ENCODE measurements around the gene CEACAM8.

CEACAM8 gene

GRCh38 chr19:42547929-42548328 is 46.8 kb downstream of the CEACAM8 start:
- H3K36me3 ChIP-seq (ENCODE audit: control insufficient read depth, low read length) = no peaks in the 10 kb centered on the region
- TF ChIP-seq CTCF (IDR thresholded peaks at IDR 0.05; ENCODE audit: low read depth, low read length, poor library complexity, severe bottlenecking) (no peak), EZH2phosphoT487 (IDR thresholded peaks at IDR 0.05; ENCODE audit: borderline replicate concordance, low read length) (no peak)
- no peaks in the 10 kb centered on the region for H3F3A ChIP-seq (ENCODE audit: control insufficient read depth, insufficient read depth)
- no peaks in the 10 kb centered on the region; the same call in 1 of the 2 replicates for H3K9me3 ChIP-seq (ENCODE audit: control insufficient read depth, insufficient read depth, low read length)
- H3K4me2 ChIP-seq (ENCODE audit: low read length) = no peak overlapping the region
- no peaks in the 10 kb centered on the region for H3K79me2 ChIP-seq (ENCODE audit: control insufficient read depth, low read length)
- peaks cover 11% of the 10 kb centered on the region for H3K4me1 ChIP-seq (ENCODE audit: control insufficient read depth, low read length)
- no peaks in the 10 kb centered on the region for H3K9me2 ChIP-seq (replicated peaks; ENCODE audit: control insufficient read depth, low read length)
- H3K27me3 ChIP-seq (ENCODE audit: control insufficient read depth, low read length) = no peaks in the 10 kb centered on the region
- no peak overlapping the region for H3K27ac ChIP-seq (ENCODE audit: low read depth, low read length)
- no peaks in the 10 kb centered on the region for H4K20me1 ChIP-seq (ENCODE audit: control insufficient read depth, insufficient read depth, low read depth, low read length)
- H3K4me3 ChIP-seq (ENCODE audit: low read length) = no peak overlapping the region

- H3K4me1 ChIP-seq (ENCODE audit: control insufficient read depth, low read length) = peaks cover 11% of the 10 kb centered on the region
- H3K4me2 ChIP-seq (ENCODE audit: low read length) = no peak overlapping the region
- no peaks in the 10 kb centered on the region for H3K9me2 ChIP-seq (replicated peaks; ENCODE audit: control insufficient read depth, low read length)
- TF ChIP-seq EZH2phosphoT487 (IDR thresholded peaks at IDR 0.05; ENCODE audit: borderline replicate concordance, low read length) = no peak
- no peak for TF ChIP-seq CTCF (IDR thresholded peaks at IDR 0.05; ENCODE audit: low read depth, low read length, poor library complexity, severe bottlenecking)
- no peaks in the 10 kb centered on the region for H3K79me2 ChIP-seq (ENCODE audit: control insufficient read depth, low read length)
- H3K27me3 ChIP-seq (ENCODE audit: control insufficient read depth, low read length) = no peaks in the 10 kb centered on the region
- H3F3A ChIP-seq (ENCODE audit: control insufficient read depth, insufficient read depth) = no peaks in the 10 kb centered on the region
- no peaks in the 10 kb centered on the region for H3K36me3 ChIP-seq (ENCODE audit: control insufficient read depth, low read length)
- H3K9me3 ChIP-seq (ENCODE audit: control insufficient read depth, insufficient read depth, low read length) = no peaks in the 10 kb centered on the region; the same call in 1 of the 2 replicates
- no peaks in the 10 kb centered on the region for H4K20me1 ChIP-seq (ENCODE audit: control insufficient read depth, insufficient read depth, low read depth, low read length)
- H3K4me3 ChIP-seq (ENCODE audit: low read length) = no peak overlapping the region
- H3K27ac ChIP-seq (ENCODE audit: low read depth, low read length) = no peak overlapping the region
These were observed 47.8 kb downstream of the CEACAM8 start for GRCh38 chr19:42546831-42547500.

GRCh38 chr19:42544146-42544545 is 50.6 kb downstream of the CEACAM8 start:
- Histone ChIP-seq H3K27me3 (ENCODE audit: control insufficient read depth, low read length) (no peaks in the 10 kb centered on the region), H3K9me3 (ENCODE audit: control insufficient read depth, insufficient read depth, low read length) (no peaks in the 10 kb centered on the region; the same call in 1 of the 2 replicates), H3K27ac (ENCODE audit: low read depth, low read length) (no peak overlapping the region), H3K4me2 (ENCODE audit: low read length) (no peak overlapping the region), H3K9me2 (replicated peaks; ENCODE audit: control insufficient read depth, low read length) (no peaks in the 10 kb centered on the region), H3K36me3 (ENCODE audit: control insufficient read depth, low read length) (no peaks in the 10 kb centered on the region), H3K4me3 (ENCODE audit: low read length) (no peak overlapping the region), H3K4me1 (ENCODE audit: control insufficient read depth, low read length) (peaks cover 11% of the 10 kb centered on the region), H3F3A (ENCODE audit: control insufficient read depth, insufficient read depth) (no peaks in the 10 kb centered on the region), H4K20me1 (ENCODE audit: control insufficient read depth, insufficient read depth, low read depth, low read length) (no peaks in the 10 kb centered on the region), H3K79me2 (ENCODE audit: control insufficient read depth, low read length) (no peaks in the 10 kb centered on the region)
- no peak for TF ChIP-seq EZH2phosphoT487 (IDR thresholded peaks at IDR 0.05; ENCODE audit: borderline replicate concordance, low read length)
- no peak for TF ChIP-seq CTCF (IDR thresholded peaks at IDR 0.05; ENCODE audit: low read depth, low read length, poor library complexity, severe bottlenecking)

Data from DOHH2 (cell line).